ENCODE results near the gene ZBTB7C. TPM values are rescaled to one million over a fixed set of nuclear protein-coding genes. Genes with fewer than 3 reads are reported as not detected.

Gene ZBTB7C
- total RNA-seq, 1 experiment from 2014 or later = 0.33 TPM

- no peaks in the 10 kb centered on the region for H3K9me3 ChIP-seq (ENCODE audit: control insufficient read depth, low read depth, low read length)
- H2BK15ac ChIP-seq (ENCODE audit: low read depth, low read length) = no peak overlapping the region
- H3K79me2 ChIP-seq (ENCODE audit: insufficient read depth, low read length) = no peaks in the 10 kb centered on the region
- no peaks in the 10 kb centered on the region for H3K9me3 Mint-ChIP-seq
- peaks cover 4 to 5% of the 10 kb centered on the region in 2 experiments for H3K4me1 Mint-ChIP-seq
- no peak overlapping the region for H3K18ac ChIP-seq (ENCODE audit: insufficient read length, low read depth, low read length)
- no peak overlapping the region for H3K4me2 ChIP-seq (ENCODE audit: insufficient read depth, insufficient read length, low read length)
- H2BK120ac ChIP-seq (ENCODE audit: low read depth, low read length, poor library complexity, severe bottlenecking) = no peak overlapping the region
- H3K27ac Mint-ChIP-seq = peak overlapping the region in 2 of 3 experiments; percentile 8 to 26; a peak in 2 of 7 replicates
- WGBS (ENCODE audit: extremely low coverage, insufficient read length, low lambda C conversion rate) = no CpG with 5 or more reads among the region's 10 CpGs
- H2BK12ac ChIP-seq (ENCODE audit: insufficient read length, low read depth, low read length) = no peak overlapping the region
- no peaks in the 10 kb centered on the region for H3K79me1 ChIP-seq (ENCODE audit: insufficient read depth, low read depth, low read length, poor library complexity, severe bottlenecking)
- no peak overlapping the region for H4K8ac ChIP-seq (replicated peaks; ENCODE audit: insufficient read length, low read depth, low read length)
- H3K23me2 ChIP-seq (ENCODE audit: insufficient read length, low read depth, low read length, poor library complexity, severe bottlenecking) = no peaks in the 10 kb centered on the region
- no peak overlapping the region for H3K14ac ChIP-seq (ENCODE audit: insufficient read depth, low read length)
- H3K27me3 Mint-ChIP-seq (ENCODE audit: low read depth) = peaks cover 18% of the 10 kb centered on the region
- H4K20me1 ChIP-seq (ENCODE audit: control insufficient read depth, insufficient read depth, insufficient read length) = no peaks in the 10 kb centered on the region
- no peaks in the 10 kb centered on the region for H3K4me1 ChIP-seq (ENCODE audit: insufficient read depth, low read length)
- H2AK5ac ChIP-seq (ENCODE audit: insufficient read length, low read length) = no peak overlapping the region
- no peak overlapping the region for H2AFZ ChIP-seq (ENCODE audit: low read length)
- no peak overlapping the region for H2BK20ac ChIP-seq (ENCODE audit: low read depth, low read length, poor library complexity, severe bottlenecking)
- no peak overlapping the region for H3K56ac ChIP-seq (ENCODE audit: insufficient read length, low read depth, low read length)
- H3K4ac ChIP-seq (ENCODE audit: low read depth, low read length) = no peak overlapping the region
- no peaks in the 10 kb centered on the region for H3K27me3 ChIP-seq (ENCODE audit: insufficient read depth, low read length)
- H3T11ph ChIP-seq (ENCODE audit: low read length) = no peak overlapping the region
- H3K4me3 Mint-ChIP-seq = no peak overlapping the region
- no peak overlapping the region for H3K23ac ChIP-seq (ENCODE audit: insufficient read length, low read depth, low read length)
- H4K5ac ChIP-seq (ENCODE audit: insufficient read length, low read depth, low read length) = no peak overlapping the region
- H3K36me3 Mint-ChIP-seq (ENCODE audit: insufficient read depth in 1 of 3, low read depth in 3 of 3) = no peaks in the 10 kb centered on the region
- no peak for DNase-seq
- H3K9ac ChIP-seq (ENCODE audit: extremely low read depth, insufficient read length, low read length) = no peak overlapping the region
- TF ChIP-seq, protein P1, sequence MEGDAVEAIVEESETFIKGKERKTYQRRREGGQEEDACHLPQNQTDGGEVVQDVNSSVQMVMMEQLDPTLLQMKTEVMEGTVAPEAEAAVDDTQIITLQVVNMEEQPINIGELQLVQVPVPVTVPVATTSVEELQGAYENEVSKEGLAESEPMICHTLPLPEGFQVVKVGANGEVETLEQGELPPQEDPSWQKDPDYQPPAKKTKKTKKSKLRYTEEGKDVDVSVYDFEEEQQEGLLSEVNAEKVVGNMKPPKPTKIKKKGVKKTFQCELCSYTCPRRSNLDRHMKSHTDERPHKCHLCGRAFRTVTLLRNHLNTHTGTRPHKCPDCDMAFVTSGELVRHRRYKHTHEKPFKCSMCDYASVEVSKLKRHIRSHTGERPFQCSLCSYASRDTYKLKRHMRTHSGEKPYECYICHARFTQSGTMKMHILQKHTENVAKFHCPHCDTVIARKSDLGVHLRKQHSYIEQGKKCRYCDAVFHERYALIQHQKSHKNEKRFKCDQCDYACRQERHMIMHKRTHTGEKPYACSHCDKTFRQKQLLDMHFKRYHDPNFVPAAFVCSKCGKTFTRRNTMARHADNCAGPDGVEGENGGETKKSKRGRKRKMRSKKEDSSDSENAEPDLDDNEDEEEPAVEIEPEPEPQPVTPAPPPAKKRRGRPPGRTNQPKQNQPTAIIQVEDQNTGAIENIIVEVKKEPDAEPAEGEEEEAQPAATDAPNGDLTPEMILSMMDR (conservative IDR thresholded peaks at IDR 0.05) = no peak
- H4K91ac ChIP-seq (ENCODE audit: insufficient read length, low read depth, low read length) = no peak overlapping the region
- H2BK5ac ChIP-seq (ENCODE audit: insufficient read length, low read length) = no peak overlapping the region
- no peak overlapping the region for H3K27ac ChIP-seq (ENCODE audit: insufficient read length, low read depth, low read length)
Measured at GRCh38 chr18:48201337-48202005, 207.7 kb downstream of the ZBTB7C start.

Measured in H9 (cell line).